ENCODE measurements around the gene EGFR.

EGFR gene

DNA sequence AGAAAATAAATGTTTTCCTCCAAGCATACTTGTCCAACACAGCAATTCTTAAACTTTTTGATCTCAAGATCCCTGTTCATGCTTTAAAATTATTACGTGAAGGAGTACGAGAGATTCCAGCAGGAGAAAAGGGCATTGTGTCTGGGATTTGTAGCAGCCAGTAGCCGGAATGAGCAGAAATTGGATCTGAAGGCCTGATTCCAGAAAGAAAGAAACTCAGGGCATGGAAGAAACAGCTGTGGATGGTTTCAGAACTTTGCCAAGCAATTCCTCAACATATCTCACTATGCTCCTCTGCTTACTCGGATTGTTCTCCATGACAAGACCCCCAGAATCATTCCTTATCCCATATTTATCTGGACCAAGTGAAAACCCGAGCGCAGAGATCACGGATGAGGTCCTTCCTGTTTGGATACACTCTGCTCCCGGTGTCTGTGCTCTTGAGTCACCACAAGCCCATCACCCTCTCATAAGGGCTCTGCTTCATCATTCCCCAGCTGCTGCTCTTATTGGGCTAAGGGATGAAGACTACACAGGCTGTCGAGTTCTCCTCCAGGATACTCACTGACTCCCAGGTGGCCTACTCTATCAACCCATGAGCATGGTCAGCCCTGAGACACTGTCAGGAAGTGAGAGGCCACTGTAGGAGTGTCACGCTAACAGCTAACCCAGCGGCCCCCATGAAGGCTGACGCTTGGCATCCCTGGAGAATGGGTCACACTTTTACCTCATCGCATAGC is 225.4 kb downstream of the EGFR start:
- DNase-seq (ENCODE audit: low read depth, low spot score): no peak

DNA sequence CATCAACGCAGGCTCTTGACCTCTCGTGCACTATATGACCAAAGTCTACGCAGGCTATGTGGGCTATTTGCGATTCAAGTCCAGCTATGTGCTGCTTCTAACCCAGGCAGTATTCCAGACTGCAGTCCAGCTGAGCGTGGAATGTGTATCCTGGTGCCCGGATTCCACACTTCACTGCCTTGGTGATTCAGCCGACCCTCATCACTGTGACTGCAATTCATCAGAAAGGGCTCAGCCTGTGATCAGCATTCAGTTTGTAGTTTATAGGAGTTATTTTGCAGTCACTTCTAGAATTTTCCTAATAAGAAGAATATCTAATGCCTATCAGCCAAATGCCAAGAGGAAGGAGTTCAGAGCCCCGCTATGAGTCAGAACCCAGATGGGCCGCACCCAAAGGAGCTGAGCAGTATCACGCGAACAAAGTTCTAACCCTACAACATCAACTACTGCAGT is 226.5 kb downstream of the EGFR start:
- DNase-seq (ENCODE audit: low read depth, low spot score): no peak

DNA sequence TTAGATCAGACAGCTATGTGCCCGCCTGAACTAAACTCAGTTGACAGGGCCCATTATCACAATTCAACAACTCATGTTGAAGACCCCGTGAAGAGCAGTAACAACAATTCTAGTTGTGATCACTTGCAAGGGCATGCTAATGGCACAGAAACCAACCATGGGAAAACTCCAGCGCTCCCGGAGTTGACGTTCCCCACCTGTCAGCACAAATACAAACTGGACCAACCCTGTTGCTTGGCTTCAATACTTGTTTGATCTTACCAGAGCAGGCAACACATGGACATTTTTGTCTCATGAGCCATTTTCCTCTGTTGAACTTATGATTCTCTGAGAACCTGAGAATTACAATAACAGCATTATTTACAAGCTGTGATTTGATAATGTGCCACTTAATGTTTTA is 227.4 kb downstream of the EGFR start:
- DNase-seq (ENCODE audit: low read depth, low spot score): no peak

DNA sequence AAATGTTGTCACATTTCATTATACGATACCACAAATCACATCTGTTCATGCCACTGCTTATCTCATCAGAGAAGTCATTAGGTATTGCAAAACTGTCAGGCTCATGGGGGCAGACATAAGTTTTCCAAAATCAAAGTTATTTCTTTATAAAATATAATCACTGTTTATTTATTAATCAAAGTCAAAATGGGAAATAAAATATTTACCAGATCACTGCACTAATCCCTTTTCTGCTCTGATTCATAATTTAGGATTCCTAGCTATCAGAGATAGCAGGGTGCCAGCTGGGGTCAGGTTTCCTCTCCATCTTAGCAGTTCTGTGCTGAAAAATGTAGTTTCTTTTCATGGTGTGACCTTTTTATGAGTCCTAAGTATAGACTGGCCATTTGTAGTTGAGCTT is 228.6 kb downstream of the EGFR start:
- DNase-seq (ENCODE audit: low read depth, low spot score): no peak

DNA sequence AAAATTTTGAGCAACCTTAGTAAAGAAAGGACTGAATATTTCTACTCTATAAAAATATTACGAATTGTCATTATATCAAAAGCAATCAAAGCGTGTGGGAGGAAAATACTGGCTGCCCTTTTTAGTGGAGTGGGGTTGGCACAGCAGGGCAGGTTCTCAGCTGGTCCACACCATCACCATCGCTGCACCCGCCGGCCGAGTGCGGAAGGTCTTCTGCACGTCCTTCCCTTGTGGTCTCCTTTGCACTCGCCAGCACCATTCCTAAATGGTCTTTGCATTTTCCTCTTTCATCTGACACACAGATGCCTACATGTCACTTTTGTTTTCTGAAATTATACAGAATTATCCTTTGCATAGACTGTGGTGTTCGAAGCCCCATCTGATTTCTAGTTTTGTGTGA is 229.7 kb downstream of the EGFR start:
- no peak for DNase-seq (ENCODE audit: low read depth, low spot score)

DNA sequence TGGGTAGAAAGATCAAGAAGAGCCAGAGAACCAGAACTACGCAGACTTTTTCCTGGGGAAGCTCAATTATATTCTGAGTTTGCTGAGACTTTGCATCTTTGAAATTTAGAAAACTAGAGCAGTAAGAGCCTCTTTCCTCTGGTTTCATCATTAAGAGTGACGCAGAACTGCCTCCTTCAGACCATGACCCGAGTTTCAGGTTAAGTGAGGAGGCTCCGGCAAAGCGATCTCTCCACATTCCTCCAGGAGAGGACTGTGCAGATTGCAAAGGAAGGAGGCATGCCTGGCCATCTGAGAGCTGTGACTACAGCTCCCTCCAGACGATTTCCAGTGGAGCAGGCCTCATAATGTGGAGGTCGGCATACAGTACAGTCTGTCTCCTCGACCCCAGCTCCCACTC is 230.5 kb downstream of the EGFR start:
- DNase-seq (ENCODE audit: low read depth, low spot score): no peak

DNA sequence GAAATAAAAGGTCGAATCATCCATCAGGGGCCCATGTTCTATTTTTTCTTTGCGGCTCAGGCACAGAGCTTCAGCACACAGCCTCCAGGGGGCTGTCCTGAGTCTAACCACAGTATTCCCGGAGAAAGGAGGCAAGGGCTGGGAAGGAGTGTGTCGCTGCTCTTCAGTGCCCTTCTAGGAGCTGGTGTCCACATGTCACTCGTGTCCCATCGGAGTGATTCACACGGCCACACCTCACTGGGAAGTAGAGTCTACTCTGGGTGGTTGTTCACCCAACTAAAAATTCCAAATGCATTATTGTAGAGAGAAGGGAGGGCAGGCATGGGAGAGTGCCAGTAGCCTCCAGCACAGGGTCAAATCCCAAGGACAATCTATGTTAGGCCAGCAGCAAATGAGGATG is 231.5 kb downstream of the EGFR start:
- DNase-seq (ENCODE audit: low read depth, low spot score): no peak

DNA sequence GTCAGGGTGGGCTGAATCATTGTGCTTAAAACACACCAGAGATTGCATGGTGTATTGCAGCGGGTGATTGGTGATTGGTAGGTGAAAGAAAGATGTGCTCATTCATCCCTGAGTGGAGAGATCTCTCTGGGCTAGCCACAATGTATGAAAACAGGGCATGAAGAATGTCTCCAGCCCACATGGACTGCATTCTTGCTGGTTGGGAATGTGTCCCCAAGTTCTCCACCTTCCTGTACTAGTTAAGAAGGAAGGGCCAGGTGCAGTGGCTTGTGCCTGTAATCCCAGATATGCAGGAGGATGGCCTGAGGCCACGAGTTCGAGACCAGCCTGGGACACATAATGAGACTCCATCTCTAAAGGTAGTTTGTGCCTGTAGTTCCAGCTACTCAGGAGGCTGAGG is 232.5 kb downstream of the EGFR start:
- DNase-seq (ENCODE audit: low read depth, low spot score): no peak

DNA sequence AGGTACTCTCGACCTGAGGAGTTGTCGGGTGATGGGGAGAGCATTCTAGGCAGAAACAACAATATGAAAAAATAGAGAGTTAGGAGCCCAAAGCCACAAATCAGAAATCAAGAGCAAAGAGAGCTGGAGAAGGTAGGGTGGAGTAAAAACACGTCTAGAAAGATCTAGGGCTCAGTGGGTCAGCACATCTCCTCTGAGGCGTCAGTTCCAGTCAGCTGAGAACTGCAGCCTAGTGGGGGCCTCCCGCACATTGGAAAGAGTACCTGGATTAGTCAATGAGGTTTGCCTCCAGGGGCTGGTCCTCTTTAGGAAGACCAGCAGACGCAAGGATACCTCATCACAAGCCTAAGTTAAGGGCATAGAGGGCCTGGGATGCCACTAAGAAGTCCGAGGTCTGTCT is 233.1 kb downstream of the EGFR start:
- no peak for DNase-seq (ENCODE audit: low read depth, low spot score)

DNA sequence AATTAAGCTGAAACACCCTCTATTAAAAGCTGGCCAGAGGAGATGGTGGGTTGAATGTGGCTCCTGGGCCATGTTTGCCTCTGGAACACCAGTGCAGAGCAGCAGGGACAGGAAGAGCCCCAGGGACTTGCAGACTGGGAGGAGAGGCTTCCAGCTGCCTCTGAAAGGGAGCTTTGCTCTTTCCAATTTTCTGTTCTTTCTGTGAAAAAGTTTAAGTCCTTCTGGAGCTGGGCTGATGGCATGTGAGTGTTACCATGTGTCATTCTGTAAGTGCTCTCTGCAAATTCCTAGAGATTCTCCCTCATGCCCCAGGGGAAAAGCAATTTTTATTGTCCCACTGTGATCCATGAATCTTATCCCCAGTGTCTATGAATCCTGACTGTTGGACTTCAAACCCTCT is 233.6 kb downstream of the EGFR start:
- no peak for DNase-seq (ENCODE audit: low read depth, low spot score)

DNA sequence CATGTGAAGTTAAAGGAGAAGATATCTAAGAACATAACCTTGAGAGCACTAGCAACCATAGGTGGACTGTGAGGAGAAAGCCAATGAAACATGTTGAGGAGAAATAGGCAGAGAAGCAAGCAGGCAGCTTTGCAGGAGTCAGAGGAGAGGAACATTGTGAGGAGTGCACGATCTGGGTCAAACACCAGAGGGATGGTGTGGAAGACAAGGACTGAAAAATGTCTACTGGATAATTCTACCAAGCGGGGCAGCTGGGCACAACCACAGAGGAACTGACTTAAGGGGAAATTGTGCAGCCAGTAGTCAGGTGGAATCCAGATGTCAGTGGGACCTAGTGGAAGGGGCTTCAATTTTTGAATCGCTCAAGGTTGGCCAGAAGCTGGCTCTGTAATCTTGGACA is 234.4 kb downstream of the EGFR start:
- no peak for DNase-seq (ENCODE audit: low read depth, low spot score)

DNA sequence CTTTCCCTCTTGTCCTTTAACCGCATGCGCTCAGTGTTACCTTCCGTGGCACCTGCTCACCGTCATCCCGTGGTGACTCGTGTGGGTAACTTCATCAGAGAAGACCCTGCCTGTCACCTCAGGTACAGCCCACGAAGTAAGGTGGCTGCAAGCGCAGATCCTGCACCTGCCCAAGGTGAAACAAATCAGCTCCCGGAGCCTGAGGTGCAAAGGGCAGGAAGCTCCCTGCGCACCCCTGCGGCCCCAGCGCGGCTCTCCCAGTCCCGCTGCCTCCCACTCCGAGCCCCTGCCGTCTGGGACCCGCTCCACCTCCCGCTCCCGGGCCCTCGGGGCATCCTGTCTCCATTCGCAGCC is 235.4 kb downstream of the EGFR start:
- DNase-seq (ENCODE audit: low read depth, low spot score): no peak

DNA sequence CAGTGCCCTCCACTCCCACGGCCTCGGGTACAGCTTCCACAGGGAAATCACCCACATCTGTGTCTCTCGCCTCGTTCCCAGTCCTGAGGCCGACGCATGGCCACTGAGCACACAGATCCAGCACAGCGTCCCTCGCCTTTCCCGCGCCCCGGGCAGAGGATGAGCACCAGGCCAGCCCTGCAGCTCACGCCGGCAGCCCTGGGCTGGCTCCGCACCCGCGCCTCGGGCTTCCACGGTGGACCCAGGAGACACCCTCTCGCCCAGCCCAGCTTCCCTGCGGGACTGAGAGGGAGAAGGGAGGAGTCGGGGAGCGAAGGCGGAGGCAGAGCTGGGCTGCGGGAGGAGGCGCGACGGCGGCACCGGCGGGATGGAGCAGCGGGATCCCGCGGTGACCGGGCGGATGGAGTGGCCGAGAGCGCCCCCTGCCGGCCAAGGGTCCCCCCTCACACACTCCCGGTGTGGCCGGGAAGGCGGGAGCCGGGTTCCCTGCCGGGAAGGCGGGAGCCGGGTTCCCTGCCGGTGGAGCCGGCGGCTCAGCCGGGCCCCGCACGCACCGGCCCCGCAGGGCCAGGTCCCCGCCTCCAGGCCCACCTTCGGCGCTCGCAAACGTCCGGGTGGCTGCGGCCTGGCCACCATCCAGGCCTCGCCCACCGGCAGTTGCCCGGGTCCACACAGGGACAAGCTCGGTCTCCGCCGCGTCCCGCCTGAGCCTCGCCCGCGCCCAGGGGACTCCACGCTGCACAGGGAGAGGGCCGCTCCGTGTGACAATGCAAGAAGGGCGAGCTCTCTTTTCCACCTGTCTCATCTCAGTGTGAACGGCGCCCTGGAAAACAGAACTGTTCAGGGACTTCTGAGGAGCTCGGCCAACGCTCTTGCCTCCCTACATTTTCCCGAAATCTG is 236.0 kb downstream of the EGFR start:
- no peak for DNase-seq (ENCODE audit: low read depth, low spot score)

DNA sequence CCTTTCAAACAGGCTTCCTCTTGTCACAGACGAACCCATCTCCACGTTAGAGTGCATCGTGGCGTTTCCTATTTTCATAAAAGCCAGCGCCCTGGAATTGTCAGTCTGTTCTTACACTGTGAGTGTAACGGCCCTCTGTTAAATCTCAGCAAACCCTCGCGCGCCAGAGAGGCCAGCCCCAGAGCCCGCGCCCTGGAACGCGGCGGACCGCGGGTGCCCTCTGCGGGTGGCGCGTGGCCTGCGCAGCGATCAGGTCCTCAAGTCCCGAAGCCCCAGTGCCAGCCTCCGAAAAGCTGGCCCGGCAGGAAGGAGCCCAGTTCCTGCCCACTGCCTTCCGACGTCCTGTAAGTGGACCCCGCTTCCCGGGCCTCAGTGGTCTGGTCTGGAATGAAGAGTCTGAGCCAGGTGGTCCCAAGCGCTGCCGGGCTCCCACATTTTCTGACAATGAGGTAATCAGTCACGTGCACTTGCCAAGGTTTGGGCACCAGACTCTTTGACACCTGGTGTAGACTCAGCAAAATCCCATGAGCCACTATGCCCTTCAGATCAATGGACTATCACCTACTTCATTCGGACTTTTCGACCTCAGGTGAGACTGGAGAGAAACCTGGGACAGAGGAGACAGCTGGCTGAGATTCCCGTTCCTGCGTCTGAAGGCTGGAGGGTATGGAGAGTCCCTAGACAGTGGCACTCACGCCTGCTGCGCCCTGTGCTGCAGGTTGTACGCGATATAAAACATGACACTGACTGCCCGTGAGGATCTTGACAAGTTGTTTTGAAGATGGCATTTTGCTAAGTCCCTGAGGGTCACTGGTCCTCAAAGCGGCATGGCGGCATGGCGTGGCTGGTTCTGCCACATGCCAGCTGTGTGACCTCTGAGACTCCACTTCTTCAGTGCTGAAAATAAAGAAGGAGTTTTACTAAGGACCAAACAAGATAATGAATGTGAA is 237.0 kb downstream of the EGFR start:
- DNase-seq (ENCODE audit: low read depth, low spot score): no peak

DNA sequence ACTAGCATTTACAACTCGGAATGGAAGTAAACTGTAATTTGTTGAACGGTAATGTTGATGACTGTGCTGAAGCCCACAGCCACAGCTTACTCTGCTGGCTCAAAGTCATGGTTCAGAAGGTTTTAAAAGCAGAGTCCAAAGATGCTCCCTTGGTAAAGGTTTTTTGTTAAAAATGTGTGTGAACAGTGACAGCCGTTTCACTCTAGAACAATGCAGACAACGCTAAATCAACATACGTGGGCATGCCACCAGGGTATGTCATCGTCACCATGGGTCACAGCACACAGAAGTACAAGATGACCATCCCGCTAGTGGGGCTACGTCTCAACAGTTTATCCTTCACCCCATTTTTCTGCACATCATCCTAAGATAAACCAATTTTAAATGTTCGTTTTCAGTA is 239.8 kb downstream of the EGFR start:
- no peak for DNase-seq (ENCODE audit: low read depth, low spot score)

DNA sequence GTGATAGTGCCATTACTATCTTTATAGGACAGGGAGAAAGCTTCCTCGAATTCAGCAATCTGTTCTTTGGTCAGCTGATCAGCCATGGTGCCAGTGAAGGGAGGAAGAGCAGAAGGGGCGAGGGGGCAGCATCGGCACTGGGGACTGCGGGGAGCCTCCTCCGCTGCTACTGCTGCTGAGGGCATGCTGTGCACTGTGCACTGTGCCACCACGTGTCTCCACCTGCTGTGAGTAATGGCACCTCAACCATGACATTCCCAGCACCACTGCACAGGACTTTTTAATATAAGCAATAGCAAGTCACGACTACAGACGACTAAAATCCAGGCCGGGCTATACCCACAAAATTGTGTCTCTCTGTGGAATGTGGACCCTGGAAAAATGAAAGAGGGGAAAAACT is 241.4 kb downstream of the EGFR start:
- no peak for DNase-seq (ENCODE audit: low read depth, low spot score)

DNA sequence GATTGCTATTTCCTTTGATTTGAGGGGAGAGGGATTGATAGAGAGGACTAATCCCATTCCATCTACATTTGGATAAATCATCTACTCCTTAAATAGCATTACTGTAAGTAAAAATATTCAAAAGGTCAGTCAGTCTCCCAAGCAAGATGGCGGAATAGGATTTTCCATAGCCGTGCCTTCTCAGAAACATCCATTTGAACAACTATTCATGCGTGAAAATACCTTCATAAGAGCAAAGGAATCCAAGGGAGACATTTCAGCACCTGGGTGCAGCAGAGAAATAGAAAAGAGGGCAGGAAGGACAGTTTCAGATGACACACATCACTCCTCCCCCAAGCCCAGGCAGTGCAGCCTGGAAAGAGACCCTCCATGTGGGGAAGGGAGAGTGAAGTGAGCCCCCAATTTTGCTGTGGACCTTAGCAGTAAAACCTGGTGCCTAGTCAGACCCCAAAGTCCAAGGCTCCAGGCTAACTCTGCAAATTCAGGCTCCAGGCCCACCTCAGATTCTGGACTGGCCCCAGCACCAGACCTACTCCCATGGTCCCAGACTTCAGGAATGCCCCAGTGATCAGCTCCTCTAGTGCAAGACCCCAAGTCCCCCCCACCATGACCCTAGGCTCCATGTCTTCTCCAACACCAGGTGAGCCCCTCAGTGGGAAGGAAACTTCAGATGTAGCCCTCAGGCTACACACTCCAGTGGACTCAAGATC is 242.0 kb downstream of the EGFR start:
- DNase-seq (ENCODE audit: low read depth, low spot score): no peak
